Lung (tissue), 12 donors: ENCODE measurements around the gene RC3H1. TPM values are rescaled to one million over a fixed set of nuclear protein-coding genes. Genes with fewer than 3 reads are reported as not detected.
"Not testable (repeated sequence)": the region's sequence is repeated elsewhere in the genome, so short reads cannot be mapped to it uniquely, and the experiment has no call there.

Source experiments
- ATAC-seq: fragments of 200-7000 bp; cut with Tn5 transposase; one replicate; pipeline ENCODE4 v1.9.1; 2020; ENCODE audit warnings: moderate number of reproducible peaks; ENCODE audit not compliant: insufficient read depth, low FRiP score
- DNase-seq, 3 donors: peaks; one replicate each; pipeline ENCODE4 v3.0.0-alpha.2; 2013 to 2017
- H3K27ac ChIP-seq, 2 donors: one replicate each; pipeline ENCODE4 v1.5.1; 2013; ENCODE audit warnings: mild to moderate bottlenecking in 2 of 2, moderate library complexity in 2 of 2, control low read depth in 1 of 2, inconsistent platforms in 1 of 2, low read depth in 1 of 2, low read length in 1 of 2
- H3K27me3 ChIP-seq, 3 donors: one replicate each; pipeline ENCODE4 v1.5.1; 2013; ENCODE audit warnings: low read length in 2 of 3; ENCODE audit not compliant: control insufficient read depth in 3 of 3, insufficient read depth in 3 of 3
- H3K36me3 ChIP-seq, 4 donors: one replicate each; pipeline ENCODE4 v1.5.1; 2013; ENCODE audit warnings: low read length in 4 of 4, mild to moderate bottlenecking in 1 of 4, moderate library complexity in 1 of 4; ENCODE audit not compliant: control insufficient read depth in 4 of 4, insufficient read depth in 4 of 4
- H3K4me1 ChIP-seq, 5 donors: one replicate each; pipeline ENCODE4 v1.5.1; 2013; ENCODE audit warnings: low read length in 5 of 5, mild to moderate bottlenecking in 2 of 5, moderate library complexity in 1 of 5; ENCODE audit not compliant: control insufficient read depth in 5 of 5, insufficient read depth in 5 of 5
- H3K4me3 ChIP-seq: one replicate; pipeline ENCODE4 v1.5.1; 2013; ENCODE audit warnings: mild to moderate bottlenecking, control low read depth, moderate library complexity
- H3K9ac ChIP-seq, 2 donors: one replicate each; pipeline ENCODE4 v1.5.1; 2013; ENCODE audit warnings: low read length in 2 of 2, control low read depth in 1 of 2; ENCODE audit not compliant: insufficient read depth in 1 of 2
- H3K9me3 ChIP-seq, 4 donors: one replicate each; pipeline ENCODE4 v1.5.1; 2013; ENCODE audit warnings: low read length in 3 of 4, mild to moderate bottlenecking in 1 of 4, moderate library complexity in 1 of 4; ENCODE audit not compliant: control insufficient read depth in 4 of 4, insufficient read depth in 3 of 4
- CTCF ChIP-seq: IDR thresholded peaks from 2 replicates; pipeline ENCODE4 v1.5.1; 2012; ENCODE audit warnings: mild to moderate bottlenecking; ENCODE audit errors: control extremely low read depth, extremely low read depth
- WGBS, 2 donors: extraction: QIAGEN DNeasy Blood & Tissue Kit; methylation state at CpG; one replicate each; pipeline ENCODE4 v1.1.7; 2013; 5-methylcytosine and 5-hydroxymethylcytosine counted together
- polyA plus RNA-seq, 2 donors: library from polyadenylated mRNA; stranded (reverse); fragments of 200-250 nt; gene quantifications; one replicate each; pipeline ENCODE4 v1.2.1, GENCODE V29; 2013
- total RNA-seq, 2 donors: library from RNA; depleted of rRNA in 1 of 2; stranded (reverse); fragments of >200 nt in 1 of 2; gene quantifications; one replicate each; pipeline ENCODE4 v1.2.1, GENCODE V29; 2014 to 2021
- donor health status: control.
- donor health status: control.
- donor health status: Bipolar disorder and iron deficiency.
- donor health status: healthy.
- donor health status: DM: yes; HTN: yes; CAD: no.

The RC3H1 gene
- total and polyA plus RNA-seq, 4 donors: 3.8 to 51.5 (median 17.1) TPM

GRCh38 chr1:174044418-174045222 is 22.5 kb upstream of the RC3H1 start:
- no peaks in the 10 kb centered on the region for H3K27me3 ChIP-seq
- 73 to 77% methylated on average over 4 of the region's 4 CpGs for WGBS, 2 donors
- H3K4me1 ChIP-seq: no peaks in the 10 kb centered on the region
- H3K27ac ChIP-seq: no peak overlapping the region
- H3K9me3 ChIP-seq: no peaks in the 10 kb centered on the region
- ATAC-seq: no peak
- TF ChIP-seq CTCF: no peak
- H3K36me3 ChIP-seq: no peaks in the 10 kb centered on the region
- H3K9ac ChIP-seq: no peak overlapping the region
- no peak for DNase-seq
- no peak overlapping the region for H3K4me3 ChIP-seq

GRCh38 chr1:174042509-174042908 is 20.4 kb upstream of the RC3H1 start:
- H3K27me3 ChIP-seq, H3K4me1 ChIP-seq, H3K36me3 ChIP-seq, ATAC-seq, DNase-seq, H3K4me3 ChIP-seq, H3K27ac ChIP-seq, H3K9me3 ChIP-seq, H3K9ac ChIP-seq: not testable (repeated sequence)
- 83 to 92% methylated on average over 5 of the region's 5 CpGs for WGBS, 2 donors

GRCh38 chr1:174041369-174041768 is 19.2 kb upstream of the RC3H1 start:
- WGBS, 2 donors: 93 to 98% methylated on average over 1 of the region's 1 CpG
- ATAC-seq (no peak), DNase-seq (no peak)
- Histone ChIP-seq H3K9me3 (no peaks in the 10 kb centered on the region), H3K27me3 (no peaks in the 10 kb centered on the region), H3K9ac (no peak overlapping the region), H3K4me3 (no peak overlapping the region), H3K27ac (no peak overlapping the region), H3K4me1 (no peaks in the 10 kb centered on the region), H3K36me3 (no peaks in the 10 kb centered on the region)
- no peak for TF ChIP-seq CTCF

GRCh38 chr1:174040387-174040786 is 18.2 kb upstream of the RC3H1 start:
- WGBS, 2 donors: 88 to 92% methylated on average over 2 of the region's 2 CpGs
- TF ChIP-seq CTCF: no peak
- ATAC-seq: no peak
- DNase-seq: peak in 1 of 3 donors; percentile 26
- no peak overlapping the region for H3K4me3 ChIP-seq
- no peaks in the 10 kb centered on the region for H3K27me3 ChIP-seq
- no peak overlapping the region for H3K27ac ChIP-seq
- no peaks in the 10 kb centered on the region for H3K4me1 ChIP-seq
- no peaks in the 10 kb centered on the region for H3K36me3 ChIP-seq
- no peak overlapping the region for H3K9ac ChIP-seq
- H3K9me3 ChIP-seq: no peaks in the 10 kb centered on the region
